ENCODE measurements around the gene GRIP1. TPM values are rescaled to one million over a fixed set of nuclear protein-coding genes. Genes with fewer than 3 reads are reported as not detected.

The GRIP1 gene
- total and polyA plus RNA-seq, 2 experiments from 2014 or later, result 5.1 to 13.7 TPM

- H3K4me3 Mint-ChIP-seq, result no peak overlapping the region
These were observed 14.1 kb upstream of the GRIP1 start for GRCh38 chr12:66692986-66693385.

More at GRCh38 chr12:66692986-66693385, 14.1 kb upstream of the GRIP1 start:
- ATAC-seq, result no peak
- no peak for TF ChIP-seq CREB1 (CRISPR knock-in tag; IDR thresholded peaks at IDR 0.05; ENCODE audit: low read depth)
- no peak for TF ChIP-seq REST (IDR thresholded peaks at IDR 0.05; ENCODE audit: unreplicated experiment)
- TF ChIP-seq JUNB (IDR thresholded peaks at IDR 0.05; ENCODE audit: unreplicated experiment), result no peak
- no peak for TF ChIP-seq NANOG (IDR thresholded peaks at IDR 0.05; ENCODE audit: borderline replicate concordance)
- TF ChIP-seq ZNF331 (CRISPR knock-in tag; IDR thresholded peaks at IDR 0.05; ENCODE audit: low read depth), result no peak
- no peak for TF ChIP-seq CTCF (conservative IDR thresholded peaks at IDR 0.05; ENCODE audit: low read depth in 2 of 2)
- TF ChIP-seq ZNF114 (CRISPR knock-in tag; IDR thresholded peaks at IDR 0.05), result no peak
- TF ChIP-seq ZNF462 (CRISPR knock-in tag; IDR thresholded peaks at IDR 0.05), result no peak
- no peak for TF ChIP-seq STAT1 (IDR thresholded peaks at IDR 0.05; ENCODE audit: unreplicated experiment)
- TF ChIP-seq ETS1 (IDR thresholded peaks at IDR 0.05), result no peak
- TF ChIP-seq POLR2AphosphoS5 (IDR thresholded peaks at IDR 0.05; ENCODE audit: low read depth), result no peak
- Histone ChIP-seq H3K9me2 (ENCODE audit: insufficient read depth) (no peaks in the 10 kb centered on the region), H3F3A (replicated peaks; ENCODE audit: low read depth) (no peaks in the 10 kb centered on the region), H3K27me3 (ENCODE audit: insufficient read depth) (no peaks in the 10 kb centered on the region), H4K20me1 (replicated peaks; ENCODE audit: insufficient read depth) (no peaks in the 10 kb centered on the region), H2AFZ (no peak overlapping the region), H3K4me1 (ENCODE audit: insufficient read depth) (peaks cover 21% of the 10 kb centered on the region), H3K4me3 (no peak overlapping the region), H3K36me3 (ENCODE audit: insufficient read depth) (no peaks in the 10 kb centered on the region), H3K4me2 (no peak overlapping the region), H3K27ac (ENCODE audit: low read depth) (no peak overlapping the region), H3K79me2 (replicated peaks; ENCODE audit: insufficient read depth) (no peaks in the 10 kb centered on the region)
- H3K36me3 Mint-ChIP-seq (ENCODE audit: low read depth), result no peaks in the 10 kb centered on the region
- no peak for DNase-seq (ENCODE audit: low spot score)
- H3K27me3 Mint-ChIP-seq (ENCODE audit: insufficient read depth, low read depth, poor library complexity), result no peaks in the 10 kb centered on the region
- no peak overlapping the region for H3K27ac Mint-ChIP-seq
- peaks cover 20% of the 10 kb centered on the region for H3K4me1 Mint-ChIP-seq
- H3K9me3 Mint-ChIP-seq, result no peaks in the 10 kb centered on the region
